ENCODE results near the gene XKR3. TPM values are rescaled to one million over a fixed set of nuclear protein-coding genes. Genes with fewer than 3 reads are reported as not detected.

Gene XKR3
- polyA plus RNA-seq, 2 donors: not detected

Other genes starting within 250 kb of the XKR3 start
- gene CCT8L2, start 232.6 kb downstream of the XKR3 start, polyA plus RNA-seq: not detected
- not detected for gene GAB4, start 182.8 kb upstream of the XKR3 start, polyA plus RNA-seq